HepG2 (cell line): ENCODE results near the gene SUPT6H. TPM values are rescaled to one million over a fixed set of nuclear protein-coding genes. Genes with fewer than 3 reads are reported as not detected.

Experiments
- ATAC-seq: fragments of 200-7000 bp; cut with Tn5 transposase; 3 replicates; pipeline ENCODE4 v1.9.1; 2020; ENCODE audit warnings: mild to moderate bottlenecking, moderate library complexity
- BruUV-seq: library from RNA; stranded (reverse); fragments of 400-500 nt; replicated peaks from 2 replicates; lab custom pipeline; 2021; lab: Mats Ljungman, UMichigan
- CTCF ChIA-PET: fragments of 300-600 bp; formaldehyde crosslinking; extraction: SDS; loops from one replicate; lab custom pipeline; 2021; ENCODE audit warnings: low total read pairs, inconsistent platforms, low intra/inter-chr PET ratio; lab: Yijun Ruan, JAX
- POLR2A ChIA-PET: fragments of 350-600 bp; sonication (Branson Sonifier 250); formaldehyde crosslinking; loops from one replicate; lab custom pipeline; 2020; ENCODE audit warnings: antibody characterized with exemption, inconsistent platforms; lab: Yijun Ruan, JAX
- DNase-seq: peaks from one replicate; pipeline ENCODE4 v3.0.0-alpha.2; 2015; ENCODE audit warnings: low spot score
- FAIRE-seq: peaks from 3 replicates; lab custom pipeline; 2011; peaks lifted over from hg19 to GRCh38; lab: Jason Lieb, UNC
- H2AFZ ChIP-seq: one replicate; pipeline ENCODE4 v1.6.1; 2011; ENCODE audit warnings: low read length, inconsistent platforms
- H3K27ac ChIP-seq: fragments of 300-600 bp; 3 replicates; pipeline ENCODE4 v1.8.0; 2011; ENCODE audit warnings: mixed run types, mild to moderate bottlenecking, mixed read lengths, low read length, inconsistent platforms; ENCODE audit not compliant: insufficient read depth; ENCODE audit errors: extremely low read length
- H3K27me3 ChIP-seq, 2 experiments: fragments of 200-600 bp in 1 of 2; 2 replicates in 1 of 2; 3 replicates in 1 of 2; pipeline versions ENCODE4 v1.6.0 to v1.8.0; 2011; ENCODE audit warnings: low read length in 2 of 2, mild to moderate bottlenecking in 2 of 2, moderate library complexity in 2 of 2, inconsistent platforms in 1 of 2; ENCODE audit not compliant: insufficient read depth in 2 of 2, control insufficient read depth in 1 of 2
- H3K36me3 ChIP-seq, 2 experiments: fragments of 200-600 bp in 1 of 2; replicated peaks in 1 of 2; 2 replicates in 1 of 2; 3 replicates in 1 of 2; pipeline versions ENCODE4 v1.5.1 to v1.8.0; 2011; ENCODE audit warnings: low read length in 2 of 2, inconsistent platforms in 1 of 2; ENCODE audit not compliant: insufficient read depth in 2 of 2, control insufficient read depth in 1 of 2
- H3K4me1 ChIP-seq: 2 replicates; pipeline ENCODE4 v1.5.1; 2012; ENCODE audit warnings: low read length, inconsistent platforms; ENCODE audit not compliant: insufficient read depth
- H3K4me2 ChIP-seq: 2 replicates; pipeline ENCODE4 v1.6.0; 2011; ENCODE audit warnings: low read depth, low read length, inconsistent platforms
- H3K4me3 ChIP-seq, 3 experiments: fragments of 200-600 bp in 1 of 3; sonication (generic), shearing (Covaris generic) in 1 of 3; replicated peaks in 1 of 3; 2 replicates each; pipeline ENCODE4 v1.5.1; 2011 to 2016; ENCODE audit warnings: low read length in 3 of 3, inconsistent platforms in 2 of 3, low read depth in 2 of 3, mild to moderate bottlenecking in 2 of 3, control low read depth in 1 of 3, mixed read lengths in 1 of 3; ENCODE audit not compliant: insufficient read depth in 1 of 3
- H3K79me2 ChIP-seq: one replicate; pipeline ENCODE4 v1.6.1; 2011; ENCODE audit warnings: low read length, inconsistent platforms; ENCODE audit not compliant: insufficient read depth
- H3K9ac ChIP-seq: 2 replicates; pipeline ENCODE4 v1.6.0; 2011; ENCODE audit warnings: mild to moderate bottlenecking, low read depth, low read length, inconsistent platforms; ENCODE audit not compliant: insufficient read depth
- H3K9me3 ChIP-seq: 2 replicates; pipeline ENCODE4 v1.5.1; 2012; ENCODE audit warnings: mild to moderate bottlenecking, low read length
- H4K20me1 ChIP-seq: 2 replicates; pipeline ENCODE4 v1.6.0; 2011; ENCODE audit warnings: inconsistent platforms, mild to moderate bottlenecking, low read length, moderate library complexity; ENCODE audit not compliant: insufficient read depth
- HHEX ChIP-seq: IDR thresholded peaks from 2 replicates; pipeline ENCODE4 v1.6.1; 2016; ENCODE audit warnings: control low read depth
- MTF1 ChIP-seq: sonication (generic); formaldehyde crosslinking; IDR thresholded peaks from 2 replicates; pipeline ENCODE4 v1.5.0; 2020; ENCODE audit warnings: missing genetic modification reagents
- SMYD3 ChIP-seq: sonication (generic); formaldehyde crosslinking; IDR thresholded peaks from 2 replicates; pipeline ENCODE4 v1.8.1; 2023; ENCODE audit warnings: mild to moderate bottlenecking, missing genetic modification reagents
- SOX6 ChIP-seq, 2 experiments: fragments of 450-650 bp in 1 of 2; sonication (generic) in 1 of 2; formaldehyde crosslinking in 1 of 2; IDR thresholded peaks; 2 replicates each; pipeline versions ENCODE4 v1.4.0 to v1.6.1; 2017 to 2020; ENCODE audit warnings: antibody characterized with exemption in 1 of 2, mild to moderate bottlenecking in 1 of 2, missing genetic modification reagents in 1 of 2
- TEAD3 ChIP-seq: optimal IDR thresholded peaks from 2 replicates; pipeline ENCODE3; 2016; ENCODE audit warnings: borderline replicate concordance
- ZBTB38 ChIP-seq: sonication (generic); formaldehyde crosslinking; IDR thresholded peaks from 2 replicates; pipeline ENCODE4 v1.5.1; 2020; ENCODE audit warnings: mild to moderate bottlenecking, missing genetic modification reagents
- ZNF44 ChIP-seq: sonication (generic); formaldehyde crosslinking; IDR thresholded peaks from 2 replicates; pipeline ENCODE4 v1.5.1; 2020; ENCODE audit warnings: mild to moderate bottlenecking, missing genetic modification reagents
- ZNF557 ChIP-seq: sonication (generic); formaldehyde crosslinking; IDR thresholded peaks from 2 replicates; pipeline ENCODE4 v1.4.0; 2020; ENCODE audit warnings: missing genetic modification reagents
- ZNF605 ChIP-seq: sonication (generic); formaldehyde crosslinking; IDR thresholded peaks from 2 replicates; pipeline ENCODE4 v1.8.0; 2022; ENCODE audit warnings: mild to moderate bottlenecking, missing genetic modification reagents
- WGBS: methylation state at CpG from one replicate; pipeline ENCODE4 v1.1.6; 2017; ENCODE audit warnings: low lambda C conversion rate; 5-methylcytosine and 5-hydroxymethylcytosine counted together
- in situ Hi-C: cut with HindIII; loops from 2 replicates; pipeline ENCODE4 v1.10.0; 2017; ENCODE audit warnings: low pct_unique_long_range_greater_than_20kb; ENCODE audit not compliant: extremely low pct_ligation_motif_present
- intact Hi-C: fragments of 100-400 bp; cut with micrococcal nuclease; formaldehyde crosslinking; loops from one replicate; pipeline ENCODE4 v1.10.0; 2022; ENCODE audit not compliant: unreplicated experiment
- polyA plus RNA-seq, 8 experiments: library from polyadenylated mRNA; depleted of rRNA in 3 of 8; stranded (reverse) in 7 of 8; unstranded in 1 of 8; fragments of >200 nt; fragmentation: Illumina TruSeq in 4 of 8; extraction: Trizol in 4 of 8; gene quantifications; 2 replicates each; pipeline versions ENCODE4 v1.2.1 to v1.2.3, GENCODE V29; 2011 to 2016; ENCODE audit warnings: low read depth in 4 of 8, missing spikeins in 1 of 8, mixed read lengths in 1 of 8; ENCODE audit not compliant: insufficient read depth in 1 of 8
- total RNA-seq, 5 experiments: library from RNA; depleted of rRNA; stranded (reverse); fragments of >200 nt; fragmentation: Illumina TruSeq; extraction: Trizol; gene quantifications; 2 replicates each; pipeline ENCODE4 v1.2.3, GENCODE V29; 2016; ENCODE audit warnings: low read depth in 1 of 5
- TF ChIP-seq, protein P1 (sequence below): sonication (generic); formaldehyde crosslinking; IDR thresholded peaks from 2 replicates; pipeline ENCODE4 v1.5.1; 2020; ENCODE audit warnings: mild to moderate bottlenecking, missing genetic modification reagents, moderate library complexity
- TF ChIP-seq, protein P2 (sequence below): sonication (generic); formaldehyde crosslinking; IDR thresholded peaks from 2 replicates; pipeline ENCODE4 v1.5.1; 2020; ENCODE audit warnings: missing genetic modification reagents, mild to moderate bottlenecking, borderline replicate concordance
- TF ChIP-seq, protein P3 (sequence below): sonication (generic); formaldehyde crosslinking; IDR thresholded peaks from 2 replicates; pipeline ENCODE4 v1.4.0; 2020; ENCODE audit warnings: missing genetic modification reagents, mild to moderate bottlenecking, borderline replicate concordance

The SUPT6H gene
- total and polyA plus RNA-seq, 2 of the 13 experiments (the other 11 are each of a cell fraction or from before 2014, with no cell fraction given), result 32.7 to 39.9 TPM

DNA sequence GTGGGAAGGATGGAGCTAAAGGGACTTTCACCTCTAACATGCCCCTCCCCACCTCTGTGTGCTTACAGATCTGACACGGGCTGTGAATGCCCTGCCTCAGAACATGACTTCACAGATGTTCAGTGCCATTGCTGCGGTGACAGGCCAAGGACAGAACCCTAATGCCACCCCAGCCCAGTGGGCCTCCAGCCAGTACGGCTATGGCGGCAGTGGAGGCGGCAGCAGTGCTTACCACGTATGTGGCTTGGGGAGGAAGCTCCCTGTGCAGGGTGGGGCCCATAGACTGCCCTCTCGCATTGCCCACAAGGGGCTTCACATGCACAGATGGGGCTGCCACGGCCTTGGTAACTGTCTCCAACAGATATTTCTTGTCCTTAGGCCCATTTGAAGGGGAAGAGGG lies 38.3 kb downstream of the SUPT6H start (continued):
- TF ChIP-seq, protein P1, sequence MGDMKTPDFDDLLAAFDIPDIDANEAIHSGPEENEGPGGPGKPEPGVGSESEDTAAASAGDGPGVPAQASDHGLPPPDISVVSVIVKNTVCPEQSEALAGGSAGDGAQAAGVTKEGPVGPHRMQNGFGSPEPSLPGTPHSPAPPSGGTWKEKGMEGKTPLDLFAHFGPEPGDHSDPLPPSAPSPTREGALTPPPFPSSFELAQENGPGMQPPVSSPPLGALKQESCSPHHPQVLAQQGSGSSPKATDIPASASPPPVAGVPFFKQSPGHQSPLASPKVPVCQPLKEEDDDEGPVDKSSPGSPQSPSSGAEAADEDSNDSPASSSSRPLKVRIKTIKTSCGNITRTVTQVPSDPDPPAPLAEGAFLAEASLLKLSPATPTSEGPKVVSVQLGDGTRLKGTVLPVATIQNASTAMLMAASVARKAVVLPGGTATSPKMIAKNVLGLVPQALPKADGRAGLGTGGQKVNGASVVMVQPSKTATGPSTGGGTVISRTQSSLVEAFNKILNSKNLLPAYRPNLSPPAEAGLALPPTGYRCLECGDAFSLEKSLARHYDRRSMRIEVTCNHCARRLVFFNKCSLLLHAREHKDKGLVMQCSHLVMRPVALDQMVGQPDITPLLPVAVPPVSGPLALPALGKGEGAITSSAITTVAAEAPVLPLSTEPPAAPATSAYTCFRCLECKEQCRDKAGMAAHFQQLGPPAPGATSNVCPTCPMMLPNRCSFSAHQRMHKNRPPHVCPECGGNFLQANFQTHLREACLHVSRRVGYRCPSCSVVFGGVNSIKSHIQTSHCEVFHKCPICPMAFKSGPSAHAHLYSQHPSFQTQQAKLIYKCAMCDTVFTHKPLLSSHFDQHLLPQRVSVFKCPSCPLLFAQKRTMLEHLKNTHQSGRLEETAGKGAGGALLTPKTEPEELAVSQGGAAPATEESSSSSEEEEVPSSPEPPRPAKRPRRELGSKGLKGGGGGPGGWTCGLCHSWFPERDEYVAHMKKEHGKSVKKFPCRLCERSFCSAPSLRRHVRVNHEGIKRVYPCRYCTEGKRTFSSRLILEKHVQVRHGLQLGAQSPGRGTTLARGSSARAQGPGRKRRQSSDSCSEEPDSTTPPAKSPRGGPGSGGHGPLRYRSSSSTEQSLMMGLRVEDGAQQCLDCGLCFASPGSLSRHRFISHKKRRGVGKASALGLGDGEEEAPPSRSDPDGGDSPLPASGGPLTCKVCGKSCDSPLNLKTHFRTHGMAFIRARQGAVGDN, result peak; percentile 64
- TF ChIP-seq ZNF557 (CRISPR knock-in tag), result no peak
- TF ChIP-seq, all 625 proteins: peak for 4

DNA sequence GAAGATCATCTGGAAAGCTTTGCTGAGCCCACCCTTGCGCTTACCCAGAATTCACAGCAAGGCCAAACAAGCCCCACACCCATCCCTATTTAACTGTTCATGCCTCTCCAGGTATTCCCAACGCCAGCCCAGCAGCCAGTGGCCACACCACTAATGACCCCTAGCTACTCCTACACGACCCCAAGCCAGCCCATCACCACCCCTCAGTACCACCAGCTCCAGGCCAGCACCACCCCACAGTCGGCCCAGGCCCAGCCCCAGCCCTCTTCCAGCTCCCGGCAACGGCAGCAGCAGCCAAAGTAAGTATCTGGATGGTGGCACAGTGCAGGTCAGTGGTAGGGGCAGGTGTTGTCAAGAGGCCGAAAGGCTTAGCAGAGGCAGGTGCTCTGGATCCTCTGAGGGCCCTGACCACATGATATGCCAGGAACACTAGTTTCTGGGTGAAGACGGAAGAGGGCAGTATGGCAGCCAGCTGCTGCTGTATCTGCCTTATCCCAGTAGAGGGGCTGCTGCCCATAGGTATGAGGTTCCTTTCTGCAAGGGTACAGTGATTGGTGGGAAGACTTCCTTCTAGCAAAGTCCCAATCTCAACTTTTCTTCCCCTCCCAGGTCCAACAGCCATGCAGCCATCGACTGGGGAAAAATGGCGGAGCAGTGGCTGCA lies 39.0 kb downstream of the SUPT6H start:
- DNase-seq (no peak), FAIRE-seq (no peak), ATAC-seq (no peak)
- no peak overlapping the region for H3K9ac ChIP-seq
- POLR2A ChIA-PET, result interaction anchor here (1.1 to 10.8 kb wide), 5 partner anchors 11 to 39 kb away, joined by 3 to 220 read pairs (median 37); partner anchors contain the start of genes PROCA1, RPL23A, SDF2 and SUPT6H
- no peak for TF ChIP-seq MTF1
- no peak for TF ChIP-seq ZBTB38 (CRISPR knock-in tag)
- TF ChIP-seq SMYD3 (CRISPR knock-in tag), result no peak
- no peak for TF ChIP-seq SOX6 (IDR thresholded peaks at IDR 0.05)
- TF ChIP-seq SOX6 (CRISPR knock-in tag; IDR thresholded peaks at IDR 0.05), result no peak
- TF ChIP-seq, protein P2, sequence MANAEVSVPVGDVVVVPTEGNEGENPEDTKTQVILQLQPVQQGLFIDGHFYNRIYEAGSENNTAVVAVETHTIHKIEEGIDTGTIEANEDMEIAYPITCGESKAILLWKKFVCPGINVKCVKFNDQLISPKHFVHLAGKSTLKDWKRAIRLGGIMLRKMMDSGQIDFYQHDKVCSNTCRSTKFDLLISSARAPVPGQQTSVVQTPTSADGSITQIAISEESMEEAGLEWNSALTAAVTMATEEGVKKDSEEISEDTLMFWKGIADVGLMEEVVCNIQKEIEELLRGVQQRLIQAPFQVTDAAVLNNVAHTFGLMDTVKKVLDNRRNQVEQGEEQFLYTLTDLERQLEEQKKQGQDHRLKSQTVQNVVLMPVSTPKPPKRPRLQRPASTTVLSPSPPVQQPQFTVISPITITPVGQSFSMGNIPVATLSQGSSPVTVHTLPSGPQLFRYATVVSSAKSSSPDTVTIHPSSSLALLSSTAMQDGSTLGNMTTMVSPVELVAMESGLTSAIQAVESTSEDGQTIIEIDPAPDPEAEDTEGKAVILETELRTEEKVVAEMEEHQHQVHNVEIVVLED (CRISPR knock-in tag), result no peak
- no peak for TF ChIP-seq TEAD3 (CRISPR knock-in tag)
- no peak for TF ChIP-seq ZNF605 (CRISPR knock-in tag)
- TF ChIP-seq, protein P3, sequence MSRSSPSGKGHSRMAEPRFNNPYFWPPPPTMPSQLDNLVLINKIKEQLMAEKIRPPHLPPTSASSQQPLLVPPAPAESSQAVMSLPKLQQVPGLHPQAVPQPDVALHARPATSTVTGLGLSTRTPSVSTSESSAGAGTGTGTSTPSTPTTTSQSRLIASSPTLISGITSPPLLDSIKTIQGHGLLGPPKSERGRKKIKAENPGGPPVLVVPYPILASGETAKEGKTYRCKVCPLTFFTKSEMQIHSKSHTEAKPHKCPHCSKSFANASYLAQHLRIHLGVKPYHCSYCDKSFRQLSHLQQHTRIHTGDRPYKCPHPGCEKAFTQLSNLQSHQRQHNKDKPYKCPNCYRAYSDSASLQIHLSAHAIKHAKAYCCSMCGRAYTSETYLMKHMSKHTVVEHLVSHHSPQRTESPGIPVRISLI (CRISPR knock-in tag), result no peak
- no peak for TF ChIP-seq ZNF44 (CRISPR knock-in tag)
- no peak for TF ChIP-seq HHEX (CRISPR knock-in tag)
- no TSS peak for BruUV-seq
- H2AFZ ChIP-seq, result no peak overlapping the region
- H3K4me1 ChIP-seq, result peaks cover 79% of the 10 kb centered on the region
- in situ Hi-C loops (no loop called here), intact Hi-C loops (no loop called here)
- H3K79me2 ChIP-seq, result no peaks in the 10 kb centered on the region
- no peak overlapping the region for H3K4me3 ChIP-seq
- no peaks in the 10 kb centered on the region for H4K20me1 ChIP-seq
- peak overlapping the region; percentile 91 for H3K27ac ChIP-seq
- no peaks in the 10 kb centered on the region for H3K27me3 ChIP-seq
- peaks cover 32 to 59% of the 10 kb centered on the region in 2 experiments for H3K36me3 ChIP-seq
- 93% methylated on average over 9 of the region's 10 CpGs for WGBS
- H3K4me2 ChIP-seq, result no peak overlapping the region
- CTCF ChIA-PET, result no interaction called here
- no peaks in the 10 kb centered on the region for H3K9me3 ChIP-seq
